ENCODE results near the gene SNX13. TPM values are rescaled to one million over a fixed set of nuclear protein-coding genes. Genes with fewer than 3 reads are reported as not detected.

Gene SNX13
- total RNA-seq, 4 donors from 2014 or later, result 15.9 to 39.9 (median 35.1) TPM

- DNase-seq, result no peak
- Histone ChIP-seq H3K27me3 (no peaks in the 10 kb centered on the region), H3K9me3 (no peaks in the 10 kb centered on the region), H3K36me3 (no peaks in the 10 kb centered on the region), H3K4me3 (no peak overlapping the region), H3K27ac (no peak overlapping the region), H3K4me1 (no peaks in the 10 kb centered on the region)
- no peak for TF ChIP-seq POLR2A (IDR thresholded peaks at IDR 0.05)
- TF ChIP-seq, protein P1, sequence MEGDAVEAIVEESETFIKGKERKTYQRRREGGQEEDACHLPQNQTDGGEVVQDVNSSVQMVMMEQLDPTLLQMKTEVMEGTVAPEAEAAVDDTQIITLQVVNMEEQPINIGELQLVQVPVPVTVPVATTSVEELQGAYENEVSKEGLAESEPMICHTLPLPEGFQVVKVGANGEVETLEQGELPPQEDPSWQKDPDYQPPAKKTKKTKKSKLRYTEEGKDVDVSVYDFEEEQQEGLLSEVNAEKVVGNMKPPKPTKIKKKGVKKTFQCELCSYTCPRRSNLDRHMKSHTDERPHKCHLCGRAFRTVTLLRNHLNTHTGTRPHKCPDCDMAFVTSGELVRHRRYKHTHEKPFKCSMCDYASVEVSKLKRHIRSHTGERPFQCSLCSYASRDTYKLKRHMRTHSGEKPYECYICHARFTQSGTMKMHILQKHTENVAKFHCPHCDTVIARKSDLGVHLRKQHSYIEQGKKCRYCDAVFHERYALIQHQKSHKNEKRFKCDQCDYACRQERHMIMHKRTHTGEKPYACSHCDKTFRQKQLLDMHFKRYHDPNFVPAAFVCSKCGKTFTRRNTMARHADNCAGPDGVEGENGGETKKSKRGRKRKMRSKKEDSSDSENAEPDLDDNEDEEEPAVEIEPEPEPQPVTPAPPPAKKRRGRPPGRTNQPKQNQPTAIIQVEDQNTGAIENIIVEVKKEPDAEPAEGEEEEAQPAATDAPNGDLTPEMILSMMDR (IDR thresholded peaks at IDR 0.05), result no peak
- intact Hi-C loops (cut with DNase I), result no loop called here
- WGBS, 2 donors, result 53 to 62% methylated on average over 2 of the region's 2 CpGs
Observed at GRCh38 chr7:17947620-17948019, 7.3 kb upstream of the SNX13 start.

GRCh38 chr7:17946591-17946990, 6.3 kb upstream of the SNX13 start:
- H3K36me3 ChIP-seq, result no peaks in the 10 kb centered on the region
- TF ChIP-seq POLR2A (IDR thresholded peaks at IDR 0.05), result no peak
- TF ChIP-seq, protein P1 (IDR thresholded peaks at IDR 0.05), result no peak
- no peaks in the 10 kb centered on the region for H3K27me3 ChIP-seq
- intact Hi-C loops (cut with DNase I), result no loop called here
- no peak overlapping the region for H3K27ac ChIP-seq
- H3K4me1 ChIP-seq, result no peaks in the 10 kb centered on the region
- 48 to 54% methylated on average over 1 of the region's 1 CpG for WGBS, 2 donors
- H3K4me3 ChIP-seq, result peak overlapping the region in 1 of 4 donors; percentile 24
- no peak for DNase-seq
- no peaks in the 10 kb centered on the region for H3K9me3 ChIP-seq

DNA sequence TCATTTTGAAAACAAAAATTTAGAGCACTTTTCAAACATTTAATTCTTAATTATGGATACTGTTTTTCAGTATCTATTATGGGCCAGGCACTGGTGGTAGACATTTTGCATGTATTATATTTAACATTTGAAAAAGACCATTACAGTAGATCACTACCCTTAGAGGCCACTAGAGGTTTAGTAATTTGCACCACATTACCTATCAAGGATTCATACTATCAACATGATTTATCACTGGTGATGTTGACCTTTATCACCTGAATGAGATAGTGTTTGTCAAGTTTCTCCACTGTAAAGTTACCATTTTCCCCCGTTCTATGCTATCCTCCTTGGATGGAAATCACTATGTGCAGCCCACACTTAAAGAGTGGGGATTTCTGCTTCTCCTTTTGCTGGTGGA, 4.4 kb upstream of the SNX13 start:
- Histone ChIP-seq H3K4me1 (peaks cover 0 to 8% (median 3%) of the 10 kb centered on the region in 3 donors), H3K36me3 (no peaks in the 10 kb centered on the region), H3K4me3 (no peak overlapping the region), H3K27me3 (no peaks in the 10 kb centered on the region), H3K27ac (no peak overlapping the region), H3K9me3 (no peaks in the 10 kb centered on the region)
- 88 to 100% methylated on average over 1 of the region's 1 CpG for WGBS, 2 donors
- intact Hi-C loops (cut with DNase I), result no loop called here
- TF ChIP-seq, protein P1 (IDR thresholded peaks at IDR 0.05), result peak in 1 of 6 experiments; percentile 18
- TF ChIP-seq POLR2A (IDR thresholded peaks at IDR 0.05), result no peak
- DNase-seq, result no peak

DNA sequence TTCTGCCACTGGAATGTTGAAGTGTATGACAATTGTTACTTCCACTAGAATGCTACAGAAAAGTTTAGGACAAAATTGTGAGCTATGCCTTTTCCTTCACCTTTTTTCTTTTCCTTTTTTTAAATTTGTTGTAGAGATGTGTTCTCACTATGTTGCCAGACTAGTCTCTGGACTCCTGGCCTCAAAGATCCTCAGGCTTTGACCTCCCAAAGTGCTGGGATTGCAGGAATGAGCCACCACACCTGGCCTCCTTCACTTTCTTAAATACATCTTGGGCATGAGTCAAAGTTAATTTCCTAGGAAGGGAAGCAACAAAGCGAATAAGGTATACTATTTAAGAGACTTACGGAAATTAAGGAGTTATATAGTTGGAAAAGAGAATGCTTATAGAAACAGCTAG, 2.7 kb upstream of the SNX13 start:
- 92 to 93% methylated on average over 2 of the region's 2 CpGs for WGBS, 2 donors
- DNase-seq, result no peak
- no peaks in the 10 kb centered on the region for H3K36me3 ChIP-seq
- intact Hi-C loops (cut with DNase I), result no loop called here
- H3K4me1 ChIP-seq, result peaks cover 0 to 23% (median 3%) of the 10 kb centered on the region in 3 donors
- no peak for TF ChIP-seq POLR2A (IDR thresholded peaks at IDR 0.05)
- TF ChIP-seq, protein P1 (IDR thresholded peaks at IDR 0.05), result no peak
- no peaks in the 10 kb centered on the region for H3K27me3 ChIP-seq
- H3K27ac ChIP-seq, result no peak overlapping the region
- no peak overlapping the region for H3K4me3 ChIP-seq
- no peaks in the 10 kb centered on the region for H3K9me3 ChIP-seq

DNA sequence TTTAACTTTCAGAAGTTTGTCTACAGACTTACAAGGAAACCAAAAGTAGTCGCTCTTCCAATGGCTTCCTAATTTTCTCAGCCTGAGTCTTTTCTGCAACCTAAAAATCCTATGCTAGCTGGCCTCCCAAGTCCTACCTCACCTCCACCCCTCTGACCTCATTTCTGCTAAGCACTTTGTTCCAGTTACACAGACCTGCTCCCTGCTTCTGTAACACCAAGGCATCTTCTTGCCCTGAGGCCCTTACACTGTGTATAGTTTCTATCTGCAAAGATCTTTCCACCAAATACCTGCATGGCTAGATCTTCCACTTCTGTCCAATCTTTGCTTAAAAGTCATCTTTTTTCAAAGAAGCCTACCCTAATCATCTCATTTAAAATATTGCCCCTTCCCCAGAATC, 1.9 kb upstream of the SNX13 start:
- intact Hi-C loops (cut with DNase I), result no loop called here
- WGBS, 2 donors, result 90 to 93% methylated on average over 1 of the region's 1 CpG

More for the DNA sequence above, 1.9 kb upstream of the SNX13 start:
- no peak for DNase-seq
- Histone ChIP-seq H3K27me3 (no peaks in the 10 kb centered on the region), H3K4me3 (no peak overlapping the region), H3K9me3 (no peaks in the 10 kb centered on the region), H3K36me3 (no peaks in the 10 kb centered on the region), H3K4me1 (peaks cover 4 to 31% (median 11%) of the 10 kb centered on the region in 3 donors), H3K27ac (no peak overlapping the region)
- TF ChIP-seq, protein P1 (IDR thresholded peaks at IDR 0.05), result no peak
- TF ChIP-seq POLR2A (IDR thresholded peaks at IDR 0.05), result no peak

Measured in esophagus squamous epithelium (tissue), 5 donors.